OCI-LY7 (cell line): ENCODE data around the gene LY9. TPM values are rescaled to one million over a fixed set of nuclear protein-coding genes. Genes with fewer than 3 reads are reported as not detected.

Experiments
- BruUV-seq: library from RNA; stranded (reverse); fragments of 400-500 nt; replicated peaks from 2 replicates; lab custom pipeline; 2021; lab: Mats Ljungman, UMichigan
- CTCF ChIA-PET: fragments of 300-600 bp; sonication (Branson Sonifier 250); formaldehyde crosslinking; loops from one replicate; lab custom pipeline; 2022; ENCODE audit warnings: antibody characterized with exemption; ENCODE audit not compliant: unreplicated experiment; lab: Charles Lee
- POLR2A ChIA-PET: fragments of 300-600 bp; sonication (Branson Sonifier 250); formaldehyde crosslinking; loops from one replicate; lab custom pipeline; 2022; ENCODE audit warnings: antibody characterized with exemption; lab: Charles Lee
- DNase-seq: peaks from one replicate; pipeline ENCODE4 v3.0.0-alpha.2; 2015; ENCODE audit warnings: low spot score
- H2AFZ ChIP-seq: fragments of 200-600 bp; sonication (generic), shearing (Covaris generic); 2 replicates; pipeline ENCODE4 v1.6.1; 2014; ENCODE audit warnings: mild to moderate bottlenecking, antibody characterized with exemption, low read length, moderate library complexity
- H3K27ac ChIP-seq: fragments of 200-600 bp; sonication (generic); 2 replicates; pipeline ENCODE4 v1.5.1; 2014; ENCODE audit warnings: mixed run types, low read depth, mild to moderate bottlenecking, moderate library complexity, low read length, inconsistent platforms; ENCODE audit not compliant: poor library complexity, severe bottlenecking
- H3K36me3 ChIP-seq: fragments of 200-600 bp; sonication (generic); 2 replicates; pipeline ENCODE4 v1.6.1; 2014; ENCODE audit warnings: mild to moderate bottlenecking, antibody characterized with exemption, low read length, moderate library complexity, mixed read lengths; ENCODE audit not compliant: insufficient read depth
- H3K4me1 ChIP-seq: fragments of 200-600 bp; sonication (generic); 2 replicates; pipeline ENCODE4 v1.5.1; 2014; ENCODE audit warnings: mild to moderate bottlenecking, low read length; ENCODE audit not compliant: insufficient read depth, poor library complexity, severe bottlenecking
- H3K4me2 ChIP-seq: fragments of 200-600 bp; sonication (generic); 2 replicates; pipeline ENCODE4 v1.6.1; 2014; ENCODE audit warnings: mild to moderate bottlenecking, low read length
- H3K4me3 ChIP-seq: fragments of 200-600 bp; sonication (generic); 2 replicates; pipeline ENCODE4 v1.5.1; 2014; ENCODE audit warnings: mild to moderate bottlenecking, low read depth, low read length; ENCODE audit not compliant: poor library complexity, severe bottlenecking
- H3K79me2 ChIP-seq: fragments of 200-600 bp; sonication (generic); 2 replicates; pipeline ENCODE4 v1.6.1; 2016; ENCODE audit warnings: low read depth, mild to moderate bottlenecking, low read length, moderate library complexity, mixed read lengths; ENCODE audit not compliant: insufficient read depth
- H3K9me2 ChIP-seq: fragments of 200-600 bp; sonication (generic); 2 replicates; pipeline ENCODE4 v1.6.1; 2016; ENCODE audit warnings: mild to moderate bottlenecking, low read length, mixed read lengths; ENCODE audit not compliant: insufficient read depth
- H3K9me3 ChIP-seq: fragments of 200-600 bp; sonication (generic); 2 replicates; pipeline ENCODE4 v1.6.1; 2014; ENCODE audit warnings: mild to moderate bottlenecking, mixed run types, low read length, mixed read lengths
- H4K20me1 ChIP-seq: fragments of 200-600 bp; sonication (generic); 2 replicates; pipeline ENCODE4 v1.6.1; 2014; ENCODE audit warnings: mild to moderate bottlenecking, antibody characterized with exemption, low read length, moderate library complexity, mixed read lengths; ENCODE audit not compliant: insufficient read depth
- CTCF ChIP-seq: fragments of 200-600 bp; sonication (generic); conservative IDR thresholded peaks from 2 replicates; pipeline ENCODE4 v1.5.1; 2014; ENCODE audit warnings: mild to moderate bottlenecking, antibody characterized with exemption, low read length, moderate library complexity, mixed read lengths
- EZH2phosphoT487 ChIP-seq: fragments of 200-600 bp; sonication (generic); IDR thresholded peaks from 2 replicates; pipeline ENCODE4 v1.6.1; 2018; ENCODE audit warnings: low read depth, borderline replicate concordance, mild to moderate bottlenecking, mixed run types, antibody characterized with exemption, low read length, moderate library complexity, mixed read lengths
- intact Hi-C: fragments of 100-400 bp; cut with micrococcal nuclease; formaldehyde crosslinking; loops from one replicate; pipeline ENCODE4 v1.10.0; 2022; ENCODE audit not compliant: unreplicated experiment
- total RNA-seq, 2 experiments: library from RNA; depleted of rRNA in 1 of 2; stranded (reverse); fragments of >200 nt in 1 of 2; shearing (Covaris generic) in 1 of 2; gene quantifications; 2 replicates each; pipeline ENCODE4 v1.2.3, GENCODE V29; 2014 to 2022

LY9 gene
- total RNA-seq, 2 experiments from 2014 or later: 28.4 to 40.2 TPM

- Histone ChIP-seq H3K27ac (peak overlapping the region; percentile 82), H3K4me3 (peak overlapping the region; percentile 76), H3K4me1 (peaks cover 57% of the 10 kb centered on the region), H3K36me3 (peaks cover 15% of the 10 kb centered on the region), H3K4me2 (peak overlapping the region; percentile 88), H3K9me3 (peaks cover 8% of the 10 kb centered on the region; the same call in 1 of the 2 replicates), H3K79me2 (peaks cover 57% of the 10 kb centered on the region), H2AFZ (no peak overlapping the region; the same call in 1 of the 2 replicates), H3K9me2 (no peaks in the 10 kb centered on the region), H4K20me1 (no peaks in the 10 kb centered on the region)
- intact Hi-C loops: loop anchor here (5.0 kb wide), 1 partner anchor 175 kb away; no protein-coding TSS in a partner anchor
- peak; percentile 28 for DNase-seq
- TF ChIP-seq EZH2phosphoT487 (no peak), CTCF (no peak)
- no TSS peak for BruUV-seq
- ChIA-PET CTCF (interaction anchor here (0.5 to 1.1 kb wide), 2 partner anchors 40 to 223 kb away, joined by 3 read pairs; no protein-coding TSS in a partner anchor), POLR2A (interaction anchor here (0.6 to 5.1 kb wide), 13 partner anchors 9 to 525 kb away, joined by 3 to 32 read pairs (median 4); partner anchors contain the start of gene CD48)
These were observed 1.3 kb downstream of the LY9 start for GRCh38 chr1:160797271-160797709.

- TF ChIP-seq CTCF: no peak
- intact Hi-C loops: loop anchor here (5.0 kb wide), 1 partner anchor 176 kb away; no protein-coding TSS in a partner anchor
- ChIA-PET POLR2A (interaction anchor here (0.6 to 5.1 kb wide), 14 partner anchors 8 to 247 kb away, joined by 3 to 32 read pairs (median 4); partner anchors contain the start of gene CD48), CTCF (interaction anchor here (1.0 kb wide), 3 partner anchors 16 to 39 kb away, joined by 3 read pairs; no protein-coding TSS in a partner anchor)
- Histone ChIP-seq H3K4me3 (peak overlapping the region; percentile 76), H3K79me2 (peaks cover 57% of the 10 kb centered on the region), H3K36me3 (peaks cover 20% of the 10 kb centered on the region), H4K20me1 (no peaks in the 10 kb centered on the region), H3K9me3 (peaks cover 8% of the 10 kb centered on the region; the same call in 1 of the 2 replicates), H2AFZ (no peak overlapping the region), H3K9me2 (no peaks in the 10 kb centered on the region), H3K4me1 (peaks cover 57% of the 10 kb centered on the region), H3K4me2 (peak overlapping the region; percentile 88), H3K27ac (peak overlapping the region; percentile 82)
- DNase-seq: peak; percentile 80
- BruUV-seq: no TSS peak
These were observed 1.9 kb downstream of the LY9 start for GRCh38 chr1:160797861-160798273.

GRCh38 chr1:160798439-160798838 lies 2.5 kb downstream of the LY9 start:
- H3K36me3 ChIP-seq: peaks cover 25% of the 10 kb centered on the region
- peaks cover 8% of the 10 kb centered on the region; the same call in 1 of the 2 replicates for H3K9me3 ChIP-seq
- H3K4me3 ChIP-seq: peak overlapping the region; percentile 76
- BruUV-seq: no TSS peak
- no peaks in the 10 kb centered on the region for H4K20me1 ChIP-seq
- ChIA-PET POLR2A (interaction anchor here (0.6 to 5.1 kb wide), 13 partner anchors 8 to 199 kb away, joined by 3 to 32 read pairs (median 3); partner anchors contain the start of gene CD48), CTCF (interaction anchor here (1.0 kb wide), 3 partner anchors 17 to 38 kb away, joined by 3 read pairs; no protein-coding TSS in a partner anchor)
- peak overlapping the region; percentile 88 for H3K4me2 ChIP-seq
- peaks cover 57% of the 10 kb centered on the region for H3K79me2 ChIP-seq
- DNase-seq: no peak
- intact Hi-C loops: loop anchor here (5.0 kb wide), 1 partner anchor 176 kb away; no protein-coding TSS in a partner anchor
- TF ChIP-seq EZH2phosphoT487: no peak
- TF ChIP-seq CTCF: no peak
- peaks cover 57% of the 10 kb centered on the region for H3K4me1 ChIP-seq
- H3K9me2 ChIP-seq: no peaks in the 10 kb centered on the region
- peak overlapping the region; percentile 82 for H3K27ac ChIP-seq
- no peak overlapping the region for H2AFZ ChIP-seq
